Measurements from ENCODE around the gene COQ6. TPM values are rescaled to one million over a fixed set of nuclear protein-coding genes. Genes with fewer than 3 reads are reported as not detected.
"Not testable (repeated sequence)": the region's sequence is repeated elsewhere in the genome, so short reads cannot be mapped to it uniquely, and the experiment has no call there.

The COQ6 gene
- 38.2 and 45.8 TPM in 2 replicates for total RNA-seq (2014; rRNA removed; shearing (Covaris generic))

DNA sequence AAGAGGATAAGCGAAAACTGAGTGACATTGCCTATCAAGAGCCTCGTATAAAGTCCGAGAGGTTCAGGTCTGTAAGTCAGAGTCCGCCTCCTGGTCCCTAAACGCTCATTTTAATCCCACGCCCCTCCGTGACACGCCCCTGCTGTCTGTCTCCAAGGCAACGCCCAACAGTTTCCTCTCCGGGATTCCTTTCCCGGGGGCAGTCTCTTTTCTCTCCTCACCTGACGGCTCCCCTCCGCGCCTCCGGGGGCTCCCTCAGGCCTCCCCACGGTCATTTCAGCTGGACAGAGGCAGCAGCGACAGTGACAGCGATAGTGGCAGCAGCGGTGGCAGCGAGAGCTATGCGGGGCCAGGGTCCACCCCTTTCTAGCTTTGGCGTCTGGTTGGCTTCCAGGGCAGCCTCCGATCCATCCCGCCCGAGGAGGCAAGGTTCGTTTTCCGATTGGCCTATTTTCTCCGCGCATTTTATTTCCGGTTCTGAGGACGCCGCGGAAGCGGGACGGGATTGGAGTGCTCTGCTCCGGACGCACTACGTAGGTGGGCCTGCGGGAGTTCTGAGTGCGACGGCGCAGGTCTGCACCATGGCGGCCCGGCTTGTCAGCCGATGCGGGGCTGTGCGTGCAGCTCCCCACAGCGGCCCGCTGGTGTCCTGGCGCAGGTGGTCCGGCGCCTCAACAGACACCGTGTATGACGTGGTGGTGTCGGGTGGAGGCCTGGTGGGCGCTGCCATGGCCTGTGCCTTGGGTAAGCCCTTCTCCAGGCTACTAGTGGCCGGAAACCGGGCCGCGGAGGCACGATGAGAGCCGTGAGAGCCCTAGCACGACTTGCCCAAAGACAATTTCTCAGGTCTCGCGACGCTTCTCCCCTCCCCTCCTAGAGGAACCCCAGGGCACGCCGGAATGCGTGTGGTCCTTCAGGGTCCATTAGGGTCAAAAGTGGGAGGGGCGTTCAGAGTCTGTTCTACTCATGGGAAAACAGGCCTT, at the start of gene COQ6, which contains the start of gene FAM161B:
Gene COQ6, plus strand, starts transcription at position 551 of the 983 bp plus-strand sequence. Its CDS starts 31 bp downstream, at position 582.
Gene FAM161B, minus strand, starts transcription at position 343 of the 983 bp plus-strand sequence. Its CDS starts 68 bp downstream, at position 275.
- in situ Hi-C loops (cut with HindIII; ENCODE audit: low sequenced_read_pairs), result no loop called here
- DNase-seq (ENCODE audit: low spot score), result peak; percentile 98

DNA sequence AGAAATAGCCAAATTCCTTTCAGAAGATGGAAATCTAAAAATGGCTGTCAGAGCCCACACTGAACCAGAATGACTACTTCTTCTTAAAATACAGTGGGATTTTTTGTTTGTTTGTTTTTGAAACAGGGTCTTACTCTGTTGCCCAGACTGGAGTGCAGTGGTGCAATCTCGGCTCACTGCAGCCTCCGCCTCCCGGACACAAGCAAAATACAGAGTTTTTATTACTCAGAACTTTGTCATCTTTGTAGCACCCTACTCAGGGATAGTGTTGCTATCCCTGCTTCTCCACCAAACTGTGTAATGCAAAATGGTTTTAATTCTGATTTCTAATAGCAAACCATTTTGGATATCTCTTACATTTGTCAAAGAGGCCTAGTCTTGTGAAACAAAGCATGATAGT, 47.1 kb upstream of the COQ6 start:
- DNase-seq (ENCODE audit: low spot score), result no peak
- in situ Hi-C loops (cut with HindIII; ENCODE audit: low sequenced_read_pairs), result no loop called here

DNA sequence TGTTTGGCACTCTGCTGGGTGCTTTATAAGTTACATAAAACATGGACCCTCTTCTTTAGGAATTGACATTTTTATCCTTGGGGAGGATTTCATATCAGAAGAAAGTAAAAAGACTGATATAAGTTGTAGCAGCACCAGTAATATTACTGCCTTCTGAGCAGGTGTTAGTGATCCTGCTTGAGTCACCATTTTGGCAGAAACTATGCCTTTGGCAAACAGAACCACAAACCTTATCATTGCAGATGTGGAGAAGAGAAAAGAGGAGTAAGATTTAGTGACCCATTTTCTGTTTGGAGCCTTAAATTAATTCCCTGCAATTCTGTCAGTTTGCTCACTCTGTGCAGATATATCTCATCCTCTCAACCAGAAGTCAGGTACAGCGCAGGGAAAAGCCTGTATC, 40.4 kb upstream of the COQ6 start:
- no peak for DNase-seq (ENCODE audit: low spot score)
- in situ Hi-C loops (cut with HindIII; ENCODE audit: low sequenced_read_pairs), result no loop called here

DNA sequence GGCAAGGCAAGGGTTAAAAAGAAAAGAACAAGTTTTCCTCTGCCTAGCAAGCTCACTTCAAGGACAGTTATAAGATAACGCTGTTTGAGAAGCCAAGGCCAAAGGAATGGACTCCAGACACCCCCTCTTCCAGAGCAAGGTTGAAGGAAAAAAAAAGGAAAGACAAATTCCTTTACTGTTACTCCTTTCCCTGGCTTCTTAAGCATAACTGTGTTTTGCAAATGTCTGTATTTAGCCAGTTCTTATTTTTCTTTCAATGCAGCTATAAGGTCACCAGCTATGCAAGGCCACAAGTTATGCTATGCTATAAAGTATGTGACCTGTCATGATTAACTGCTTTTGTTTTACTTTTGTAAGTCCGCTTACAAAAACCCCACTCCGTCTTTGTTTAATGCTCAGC, 36.8 kb upstream of the COQ6 start:
- in situ Hi-C loops (cut with HindIII; ENCODE audit: low sequenced_read_pairs), result no loop called here

DNA sequence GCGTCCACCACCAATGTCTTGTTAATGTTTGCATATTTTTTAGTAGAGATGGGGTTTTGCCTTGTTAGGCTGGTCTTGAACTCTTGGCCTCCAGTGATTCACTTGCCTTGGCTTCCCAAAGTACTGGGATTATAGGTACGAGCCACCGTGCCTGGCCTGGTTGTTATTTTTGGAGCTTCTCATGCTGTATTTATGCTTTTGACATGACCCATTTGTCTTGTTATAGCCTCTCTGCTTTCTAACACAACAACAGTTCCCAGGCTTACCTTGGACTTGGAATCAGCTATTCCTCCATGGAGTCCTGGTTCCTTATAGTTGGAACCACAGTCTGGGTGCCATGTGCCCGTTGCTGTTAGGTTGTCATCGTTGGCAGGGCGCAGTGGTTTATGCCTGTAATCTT, 33.8 kb upstream of the COQ6 start:
- DNase-seq (ENCODE audit: low spot score), result no peak
- in situ Hi-C loops (cut with HindIII; ENCODE audit: low sequenced_read_pairs), result no loop called here

More for the DNA sequence above, 36.8 kb upstream of the COQ6 start:
- DNase-seq (ENCODE audit: low spot score), result no peak

- DNase-seq (ENCODE audit: low spot score); in situ Hi-C loops (cut with HindIII; ENCODE audit: low sequenced_read_pairs): not testable (repeated sequence)
Observed at GRCh38 chr14:73919457-73919856, 30.6 kb upstream of the COQ6 start.

DNA sequence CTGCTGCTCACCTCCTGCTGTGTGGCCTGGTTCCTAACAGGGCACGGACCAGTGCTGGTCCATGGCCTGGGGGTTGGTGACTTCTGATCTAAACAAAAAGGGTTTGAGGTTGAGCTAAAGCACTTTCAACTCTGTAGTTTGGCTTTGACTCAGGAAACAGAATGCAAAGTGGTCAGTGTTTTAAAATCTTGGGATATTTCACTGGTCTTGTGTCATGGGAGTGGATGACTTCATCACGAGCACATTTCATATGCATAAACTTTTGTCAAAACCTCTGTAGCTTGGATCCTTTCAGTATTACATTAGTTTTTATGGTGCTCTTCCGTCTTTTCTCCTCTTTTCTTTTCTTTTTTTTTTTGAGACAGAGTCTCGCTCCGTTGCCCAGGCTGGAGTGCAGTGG, 25.8 kb upstream of the COQ6 start:
- DNase-seq (ENCODE audit: low spot score), result no peak
- in situ Hi-C loops (cut with HindIII; ENCODE audit: low sequenced_read_pairs), result no loop called here

GRCh38 chr14:73935666-73936065, 14.4 kb upstream of the COQ6 start:
- DNase-seq (ENCODE audit: low spot score), result no peak
- in situ Hi-C loops (cut with HindIII; ENCODE audit: low sequenced_read_pairs), result no loop called here

GRCh38 chr14:73936548-73936947, 13.6 kb upstream of the COQ6 start:
- in situ Hi-C loops (cut with HindIII; ENCODE audit: low sequenced_read_pairs), result no loop called here

GRCh38 chr14:73937012-73937411, 13.1 kb upstream of the COQ6 start:
- no peak for DNase-seq (ENCODE audit: low spot score)
- in situ Hi-C loops (cut with HindIII; ENCODE audit: low sequenced_read_pairs), result no loop called here

More at GRCh38 chr14:73936548-73936947, 13.6 kb upstream of the COQ6 start:
- no peak for DNase-seq (ENCODE audit: low spot score)

- DNase-seq (ENCODE audit: low spot score), result no peak
- in situ Hi-C loops (cut with HindIII; ENCODE audit: low sequenced_read_pairs), result no loop called here
Observed at GRCh38 chr14:73942180-73942579, 7.9 kb upstream of the COQ6 start.

DNA sequence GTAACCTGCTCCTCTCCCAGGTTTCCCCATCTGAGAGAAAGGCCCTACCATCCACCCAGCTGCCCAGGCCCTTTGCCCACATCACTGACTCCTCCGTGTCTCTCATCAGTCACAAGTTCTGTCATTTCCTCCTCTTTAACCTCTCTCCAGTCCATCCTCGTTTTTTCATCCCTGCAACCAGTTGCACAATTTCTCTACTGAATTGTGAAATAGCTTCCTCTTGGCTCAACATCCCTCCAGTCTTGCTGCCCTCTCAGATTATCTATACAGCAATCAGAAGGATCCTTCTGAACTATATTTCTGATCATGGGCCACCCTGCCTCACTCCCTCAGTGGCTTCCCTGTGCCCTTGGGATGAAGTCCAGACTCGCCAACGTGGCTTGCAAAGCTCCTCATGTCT, 7.0 kb upstream of the COQ6 start:
- in situ Hi-C loops (cut with HindIII; ENCODE audit: low sequenced_read_pairs), result no loop called here
- DNase-seq (ENCODE audit: low spot score), result no peak

DNA sequence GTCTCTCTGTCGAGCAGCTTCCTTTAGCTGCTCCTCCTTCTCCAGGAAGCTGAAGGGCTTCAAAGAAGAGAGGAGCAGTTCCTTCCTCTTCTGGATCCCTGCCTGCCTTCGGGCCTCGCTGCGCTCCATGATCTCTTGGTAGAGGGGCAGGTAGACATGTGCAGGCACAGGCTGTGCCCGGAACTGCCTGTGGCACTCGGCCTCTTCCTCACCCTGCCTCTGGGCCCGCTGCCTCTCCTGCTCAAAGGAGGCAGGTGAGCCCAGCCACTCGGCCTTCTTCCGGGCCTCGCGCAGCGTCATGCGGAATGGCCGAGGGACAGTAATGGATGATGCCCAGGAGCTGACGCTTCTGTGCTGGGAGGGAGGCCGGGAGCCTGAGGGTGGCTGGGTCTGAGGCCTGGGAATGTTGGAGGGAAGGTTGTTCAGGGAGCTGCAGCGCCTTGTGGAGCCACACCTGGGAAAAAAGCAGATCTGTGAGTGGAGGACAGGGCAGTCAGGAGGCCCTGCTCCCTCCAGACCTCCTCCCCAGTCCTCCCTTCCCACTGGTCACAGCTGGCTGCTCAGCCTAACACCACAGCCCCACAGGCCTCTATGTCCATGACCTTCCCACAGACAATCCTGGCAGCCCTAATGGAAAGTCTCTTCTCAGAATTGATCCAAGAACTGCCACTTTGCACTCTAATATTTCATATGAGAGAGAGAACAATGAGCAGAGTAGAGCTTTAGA, 5.5 kb upstream of the COQ6 start:
- in situ Hi-C loops (cut with HindIII; ENCODE audit: low sequenced_read_pairs), result no loop called here
- DNase-seq (ENCODE audit: low spot score), result no peak

- in situ Hi-C loops (cut with HindIII; ENCODE audit: low sequenced_read_pairs), result no loop called here
- no peak for DNase-seq (ENCODE audit: low spot score)
Observed at GRCh38 chr14:73945159-73945670, 4.9 kb upstream of the COQ6 start.

GRCh38 chr14:73953731-73954130, 3.6 kb downstream of the COQ6 start:
- no peak for DNase-seq (ENCODE audit: low spot score)
- in situ Hi-C loops (cut with HindIII; ENCODE audit: low sequenced_read_pairs), result no loop called here

DNA sequence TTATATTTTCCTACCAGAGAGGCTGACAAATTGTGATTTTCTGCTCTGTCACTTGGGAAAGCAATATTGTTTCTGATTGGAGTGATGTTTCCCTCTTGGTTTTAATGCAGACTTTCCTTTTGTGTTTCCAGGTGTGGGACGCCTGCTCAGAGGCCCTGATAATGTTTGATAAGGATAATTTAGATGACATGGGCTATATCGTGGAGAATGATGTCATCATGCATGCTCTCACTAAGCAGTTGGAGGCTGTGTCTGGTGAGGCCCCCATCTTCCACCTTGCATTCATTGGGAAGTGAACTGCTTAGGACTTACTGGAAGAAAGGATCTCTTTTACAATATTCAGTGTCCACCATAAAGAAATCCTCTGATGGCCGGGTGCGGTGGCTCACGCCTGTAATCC, 5.6 kb downstream of the COQ6 start:
- DNase-seq (ENCODE audit: low spot score), result no peak
- in situ Hi-C loops (cut with HindIII; ENCODE audit: low sequenced_read_pairs), result no loop called here

- DNase-seq (ENCODE audit: low spot score), result no peak
- in situ Hi-C loops (cut with HindIII; ENCODE audit: low sequenced_read_pairs), result no loop called here
Observed at GRCh38 chr14:73958591-73958990, 8.5 kb downstream of the COQ6 start.

DNA sequence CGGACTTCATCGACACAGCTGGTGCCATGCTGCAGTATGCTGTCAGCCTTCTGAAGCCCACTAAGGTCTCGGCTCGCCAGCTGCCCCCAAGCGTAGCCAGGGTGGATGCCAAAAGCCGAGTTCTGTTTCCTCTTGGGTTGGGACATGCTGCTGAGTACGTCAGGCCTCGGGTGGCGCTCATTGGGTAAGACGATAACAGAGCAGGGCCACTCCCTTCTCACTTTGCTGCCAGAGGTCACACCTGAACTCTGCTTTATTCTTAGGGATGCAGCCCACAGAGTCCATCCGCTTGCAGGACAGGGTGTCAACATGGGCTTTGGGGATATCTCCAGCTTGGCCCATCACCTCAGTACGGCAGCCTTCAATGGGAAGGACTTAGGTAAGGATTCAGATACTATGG, 11.1 kb downstream of the COQ6 start:
- in situ Hi-C loops (cut with HindIII; ENCODE audit: low sequenced_read_pairs), result no loop called here
- DNase-seq (ENCODE audit: low spot score), result no peak

DNA sequence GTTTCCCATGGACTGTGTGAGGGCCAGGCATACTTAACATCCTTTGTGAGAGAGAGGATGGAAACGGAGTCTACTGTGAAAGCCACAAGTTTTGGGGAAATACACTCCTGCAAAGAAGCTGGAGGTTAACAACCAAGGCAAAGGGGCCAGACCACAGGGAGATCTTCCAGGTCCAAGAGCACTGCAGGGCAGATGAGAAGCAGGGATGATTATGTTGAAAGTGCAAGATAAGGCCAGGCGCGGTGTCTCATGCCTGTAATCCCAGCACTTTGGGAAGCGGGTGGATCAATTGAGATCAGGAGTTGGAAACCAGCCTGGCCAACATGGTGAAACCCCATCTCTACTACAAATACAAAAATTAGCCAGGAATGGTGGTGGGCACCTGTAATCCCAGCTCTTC, 15.1 kb downstream of the COQ6 start:
- DNase-seq (ENCODE audit: low spot score), result no peak
- in situ Hi-C loops (cut with HindIII; ENCODE audit: low sequenced_read_pairs), result no loop called here

DNA sequence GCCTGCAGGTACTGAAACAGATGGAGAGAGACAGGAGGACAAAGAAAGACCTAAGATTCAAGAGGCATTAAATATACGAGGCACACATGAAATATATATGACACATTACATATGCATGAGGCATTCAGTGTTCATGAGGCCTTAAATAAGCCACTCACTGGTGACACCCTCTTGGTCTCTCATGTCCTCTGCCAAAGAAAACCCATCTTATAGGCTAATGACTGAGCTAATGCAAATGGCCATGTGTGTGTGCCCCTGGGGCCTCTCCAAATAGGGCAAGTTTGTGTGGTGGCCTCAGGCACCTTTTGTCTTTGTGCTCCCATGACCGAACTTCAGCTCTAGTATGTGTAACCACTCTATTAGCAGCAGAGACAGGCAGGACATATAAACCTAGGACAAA, 18.8 kb downstream of the COQ6 start:
- in situ Hi-C loops (cut with HindIII; ENCODE audit: low sequenced_read_pairs), result no loop called here
- no peak for DNase-seq (ENCODE audit: low spot score)

All from G401 (cell line).